Uterus (tissue), 2 donors: ENCODE data around the gene UBE2K.

Experiments used
- CTCF ChIP-seq, 4 experiments: fragments of 200-600 bp in 2 of 4; fragments of 450-650 bp in 2 of 4; sonication (generic) in 2 of 4; IDR thresholded peaks; one replicate each; pipeline ENCODE4 v1.5.1; 2016 to 2019; ENCODE audit warnings: antibody characterized with exemption in 4 of 4, mild to moderate bottlenecking in 2 of 4, moderate library complexity in 1 of 4
- POLR2A ChIP-seq, 2 donors: fragments of 450-650 bp; IDR thresholded peaks; one replicate each; pipeline ENCODE4 v1.6.1; 2016; ENCODE audit warnings: antibody characterized with exemption in 2 of 2, mild to moderate bottlenecking in 1 of 2, moderate library complexity in 1 of 2

GRCh38 chr4:39687014-39687413, 10.9 kb upstream of the UBE2K start:
- TF ChIP-seq CTCF (IDR thresholded peaks at IDR 0.05) (no peak), POLR2A (IDR thresholded peaks at IDR 0.05) (no peak)
